Activated CD8-positive, alpha-beta memory T cell treated with anti-CD3 and anti-CD28 coated beads, Interleukin-2, amount 50 U/mL, for 1 hour (primary cell): ENCODE data around the gene RUBCNL.
"Not testable (repeated sequence)": the region's sequence is repeated elsewhere in the genome, so short reads cannot be mapped to it uniquely, and the experiment has no call there.

Source experiments
- DNase-seq: peaks from one replicate; pipeline ENCODE4 v3.0.0-alpha.2; 2020; ENCODE audit errors: extremely low read depth

RUBCNL gene

DNA sequence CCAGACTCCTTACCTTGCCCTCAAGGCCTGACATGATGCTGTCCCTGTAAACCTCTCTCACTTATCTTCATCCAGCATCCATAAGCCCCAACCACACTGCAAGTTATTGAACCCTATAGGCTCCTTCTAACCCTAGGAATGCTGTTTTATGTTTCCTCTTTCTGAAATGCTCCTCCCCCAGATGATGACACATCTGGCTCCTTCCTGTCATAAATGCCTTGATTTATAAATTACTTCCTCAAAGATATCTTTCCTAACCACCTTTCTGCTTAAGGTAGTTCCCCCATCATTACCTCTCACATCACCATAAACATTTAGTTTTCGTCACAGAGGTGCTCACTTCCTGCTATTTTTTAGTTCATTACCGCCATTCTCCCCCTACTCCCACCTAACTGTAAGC is 12.3 kb downstream of the RUBCNL start:
- no peak for DNase-seq

DNA sequence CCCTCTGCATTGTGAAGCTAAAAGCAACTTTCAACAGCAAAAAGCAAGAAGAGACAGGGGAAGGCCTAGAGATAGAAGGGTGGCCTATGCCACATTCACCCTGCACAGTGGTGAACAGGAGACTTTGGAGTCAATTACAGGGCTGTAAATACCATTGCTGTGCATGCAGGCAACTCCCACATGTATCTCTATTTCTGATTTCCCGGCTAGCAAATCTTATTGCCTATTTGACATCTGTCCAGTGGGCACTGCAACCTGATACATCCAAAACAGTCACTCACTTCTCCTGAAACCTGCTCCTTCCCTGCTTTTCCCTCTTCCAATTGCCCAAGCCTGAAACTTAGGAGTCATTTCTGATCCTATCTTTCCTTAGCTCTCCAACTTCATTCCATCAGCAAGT is 13.4 kb downstream of the RUBCNL start:
- no peak for DNase-seq

DNA sequence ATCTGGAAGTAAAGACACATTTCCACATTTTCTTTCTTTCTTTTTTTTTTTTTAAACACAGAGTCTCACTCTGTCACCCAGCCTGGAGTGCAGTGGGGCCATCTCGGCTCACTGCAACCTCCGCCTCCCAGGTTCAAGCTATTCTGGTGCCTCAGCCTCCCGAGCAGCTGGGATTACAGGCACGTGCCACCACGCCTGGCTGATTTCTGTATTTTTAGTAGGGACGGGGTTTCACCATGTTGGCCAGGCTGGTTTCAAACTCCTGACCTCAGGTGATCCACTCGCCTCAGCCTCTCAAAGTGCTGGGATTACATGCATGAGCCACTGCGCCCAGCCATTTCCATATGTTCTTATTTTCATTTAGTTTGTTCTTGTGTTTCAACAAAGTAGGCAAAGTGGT is 14.1 kb downstream of the RUBCNL start:
- DNase-seq: not testable (repeated sequence)

DNA sequence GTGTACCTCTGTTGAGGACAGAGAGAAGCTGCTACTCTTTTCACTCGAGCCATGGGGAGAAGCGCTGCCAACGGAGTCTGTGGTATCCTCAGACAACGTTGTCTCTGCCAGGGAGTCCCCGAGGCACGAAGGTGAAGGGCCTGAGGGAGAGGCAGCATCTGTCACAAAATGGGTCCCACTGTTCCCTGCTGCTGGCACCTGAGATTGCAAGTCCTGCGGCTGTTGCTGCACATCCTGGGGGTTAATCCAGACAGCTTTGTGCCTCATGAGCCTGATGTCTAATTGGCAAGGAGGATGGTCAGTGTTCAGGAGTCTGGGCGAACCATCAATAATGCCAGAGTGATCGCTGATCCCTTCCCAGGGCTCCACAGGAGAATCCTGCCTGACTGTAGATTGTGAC is 15.0 kb downstream of the RUBCNL start:
- DNase-seq: no peak

DNA sequence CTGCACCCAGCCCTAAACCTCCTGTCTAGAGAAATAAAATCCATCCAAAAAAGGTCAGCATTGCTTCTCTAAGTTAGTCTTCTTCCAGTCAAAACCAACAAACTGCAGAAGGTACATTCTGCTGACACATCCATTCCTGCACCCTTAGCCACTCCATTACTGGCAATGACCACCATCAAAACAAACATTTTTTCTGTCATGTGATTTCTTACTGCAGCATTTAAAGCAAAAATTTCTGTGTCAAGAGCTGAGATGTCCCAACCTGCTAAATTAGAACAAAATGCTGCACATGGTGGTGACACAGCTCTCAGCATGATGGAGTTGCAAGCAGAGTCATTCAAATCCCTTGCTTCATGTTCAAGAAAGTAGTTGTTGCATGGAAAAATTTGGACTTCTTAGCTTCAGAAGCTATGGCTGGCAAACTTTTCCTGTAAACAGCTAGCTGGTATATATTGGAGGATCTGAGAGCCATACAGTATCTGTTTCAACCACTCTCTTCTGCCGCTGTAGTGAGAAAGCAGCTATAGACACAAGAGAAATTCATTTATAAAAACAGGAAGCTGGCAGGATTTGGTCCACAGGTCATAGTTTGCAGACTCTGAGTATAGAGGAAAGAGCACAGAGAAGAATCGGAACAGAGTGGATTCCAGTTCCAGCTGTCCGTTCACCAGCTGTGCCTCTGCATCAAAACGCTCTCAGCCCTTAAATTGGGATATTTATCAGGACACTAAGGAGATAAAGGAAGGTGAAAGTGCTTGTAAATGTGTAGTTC is 17.4 kb downstream of the RUBCNL start:
- no peak for DNase-seq

GRCh38 chr13:46367617-46368327 is 19.3 kb downstream of the RUBCNL start:
- no peak for DNase-seq

GRCh38 chr13:46361276-46361934 is 25.6 kb downstream of the RUBCNL start:
- no peak for DNase-seq

- DNase-seq: no peak
These were observed 26.4 kb downstream of the RUBCNL start for GRCh38 chr13:46360604-46361003.

- DNase-seq: no peak
These were observed 27.3 kb downstream of the RUBCNL start for GRCh38 chr13:46359714-46360113.

GRCh38 chr13:46355901-46356590 is 31.0 kb downstream of the RUBCNL start:
- no peak for DNase-seq

DNA sequence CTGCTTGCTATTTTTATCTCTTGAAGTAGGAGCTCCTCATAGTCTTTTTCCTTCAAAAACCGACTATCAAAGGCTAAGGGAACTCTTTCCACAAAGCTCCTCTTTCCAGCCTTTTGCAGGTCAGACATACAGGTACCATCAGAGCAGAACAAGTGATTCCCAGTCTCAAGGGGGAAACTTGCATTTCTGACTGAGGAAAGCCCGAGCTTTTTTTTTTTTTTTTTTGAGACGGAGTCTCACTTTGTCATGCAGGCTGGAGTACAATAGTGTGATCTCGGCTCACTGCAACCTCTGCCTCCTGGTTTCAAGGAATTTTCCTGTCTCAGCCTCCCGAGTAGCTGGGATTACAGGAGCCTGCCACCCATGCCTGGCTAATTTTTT is 32.0 kb downstream of the RUBCNL start:
- no peak for DNase-seq

DNA sequence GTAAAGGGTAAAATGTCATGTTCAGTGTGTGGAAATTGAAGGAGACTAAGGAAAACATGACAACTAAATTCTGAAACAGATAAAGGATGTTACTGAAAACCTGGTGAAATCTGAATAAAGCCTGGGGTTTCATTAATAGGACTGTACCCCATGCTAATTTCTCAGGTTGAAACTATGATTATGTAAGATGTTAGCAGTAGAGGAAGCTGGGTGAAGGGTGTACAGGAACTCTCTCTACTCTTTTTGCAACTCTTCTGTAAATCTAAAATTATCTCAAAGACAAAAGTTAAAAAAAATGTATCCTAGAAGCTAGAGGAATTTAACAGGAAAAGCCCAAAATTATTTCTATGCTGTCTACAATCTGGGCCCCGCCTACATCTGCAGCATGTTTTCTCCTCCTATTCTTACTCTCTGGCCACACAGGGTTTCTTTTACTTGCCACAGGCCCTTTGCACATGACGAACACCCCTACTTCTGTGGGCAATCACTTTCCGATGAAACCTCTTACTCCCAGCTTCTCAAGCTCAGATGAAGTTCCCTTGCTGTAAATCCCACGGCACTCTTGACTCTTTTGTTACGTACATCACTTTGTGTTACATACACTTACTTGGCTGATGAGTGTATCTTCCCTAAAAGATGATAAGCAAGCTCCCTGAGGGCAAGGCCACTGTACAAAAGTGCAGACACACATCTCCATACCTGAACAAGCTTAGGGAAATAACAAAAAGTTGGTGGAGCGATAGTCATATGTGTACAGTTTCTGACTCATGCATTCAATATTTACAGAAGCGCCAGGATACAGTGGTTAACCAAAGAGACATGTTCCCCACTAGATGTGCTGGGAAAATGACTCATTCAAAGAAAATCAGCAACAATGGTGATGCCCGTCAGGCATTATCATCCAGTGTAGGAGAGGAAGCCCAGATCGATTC is 32.6 kb downstream of the RUBCNL start:
- DNase-seq: no peak

DNA sequence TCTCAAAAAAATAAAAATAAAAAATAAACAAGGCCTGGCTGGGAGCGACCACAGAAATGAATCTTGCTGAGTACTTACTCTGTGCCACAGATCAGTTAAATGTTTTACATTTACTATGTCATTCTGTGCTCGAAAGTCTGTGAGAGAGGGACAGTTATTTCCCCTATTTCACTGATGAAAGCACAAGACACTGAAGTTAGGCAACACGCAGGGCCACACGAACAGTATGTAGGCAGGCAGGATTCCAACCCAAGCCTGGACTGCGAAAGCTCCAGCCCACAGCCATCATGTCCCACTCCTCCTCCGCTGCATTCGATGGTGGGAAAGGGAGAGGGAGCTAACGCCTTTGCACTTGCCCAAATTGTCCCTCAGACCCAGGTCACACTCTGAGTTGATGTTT is 34.2 kb downstream of the RUBCNL start:
- DNase-seq: no peak

GRCh38 chr13:46350003-46350402 is 37.0 kb downstream of the RUBCNL start:
- no peak for DNase-seq

GRCh38 chr13:46348961-46349360 is 38.1 kb downstream of the RUBCNL start:
- DNase-seq: no peak

DNA sequence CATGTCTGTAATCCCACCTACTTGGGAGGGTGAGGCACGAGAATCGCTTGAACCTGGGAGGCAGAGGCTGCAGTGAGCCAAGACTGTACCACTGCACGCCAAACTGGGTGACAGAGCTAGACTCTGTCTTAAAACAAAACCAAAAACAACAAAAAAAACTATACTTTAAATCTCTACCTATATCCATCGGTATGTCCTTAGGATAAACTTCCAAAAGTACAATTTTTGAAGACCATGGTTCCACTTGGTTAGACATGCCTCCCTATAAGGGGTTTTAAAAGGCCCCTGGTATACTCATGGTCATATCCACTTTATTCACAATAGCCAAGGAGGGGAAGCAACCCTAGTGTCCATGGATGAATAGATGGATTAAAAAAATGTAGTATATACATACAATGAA is 39.8 kb downstream of the RUBCNL start:
- no peak for DNase-seq

DNA sequence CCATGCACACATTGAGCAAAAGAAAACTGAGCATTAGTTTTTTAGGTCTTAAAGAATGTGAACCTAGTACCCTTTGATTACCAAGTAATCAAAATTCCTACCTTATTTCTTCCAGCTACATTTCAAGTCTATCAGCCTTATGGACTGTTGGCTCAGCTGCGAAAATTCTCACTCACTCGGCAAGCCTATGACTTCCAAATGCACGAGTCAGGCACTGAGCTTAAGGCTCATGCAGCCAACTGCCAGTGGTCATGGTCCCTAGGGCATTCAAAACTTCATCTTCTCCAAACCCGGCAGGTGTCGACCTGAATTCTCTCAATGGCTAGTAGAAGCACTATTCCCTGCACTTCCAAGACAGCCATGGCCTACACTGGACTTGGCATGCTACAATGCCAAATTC is 41.2 kb downstream of the RUBCNL start:
- no peak for DNase-seq

DNA sequence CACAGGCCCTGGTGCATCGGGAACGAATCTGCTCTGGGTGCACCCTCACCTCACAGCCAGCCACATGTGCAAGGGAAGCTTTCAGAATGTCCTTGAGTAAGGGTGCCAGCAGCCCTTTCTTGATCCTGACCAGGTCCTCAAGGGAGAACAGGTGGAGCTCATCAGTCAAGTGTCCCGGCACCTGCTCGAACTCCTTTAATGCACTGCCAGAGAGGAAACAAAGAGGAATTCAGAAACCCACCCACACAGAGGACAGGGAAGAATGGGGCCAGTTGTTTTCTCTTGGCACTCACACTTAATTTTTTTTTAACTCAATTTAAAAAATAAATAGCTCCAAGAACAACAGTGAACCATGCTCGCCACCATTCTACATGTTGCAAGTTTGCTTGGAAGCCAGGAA is 41.7 kb downstream of the RUBCNL start:
- DNase-seq: no peak

DNA sequence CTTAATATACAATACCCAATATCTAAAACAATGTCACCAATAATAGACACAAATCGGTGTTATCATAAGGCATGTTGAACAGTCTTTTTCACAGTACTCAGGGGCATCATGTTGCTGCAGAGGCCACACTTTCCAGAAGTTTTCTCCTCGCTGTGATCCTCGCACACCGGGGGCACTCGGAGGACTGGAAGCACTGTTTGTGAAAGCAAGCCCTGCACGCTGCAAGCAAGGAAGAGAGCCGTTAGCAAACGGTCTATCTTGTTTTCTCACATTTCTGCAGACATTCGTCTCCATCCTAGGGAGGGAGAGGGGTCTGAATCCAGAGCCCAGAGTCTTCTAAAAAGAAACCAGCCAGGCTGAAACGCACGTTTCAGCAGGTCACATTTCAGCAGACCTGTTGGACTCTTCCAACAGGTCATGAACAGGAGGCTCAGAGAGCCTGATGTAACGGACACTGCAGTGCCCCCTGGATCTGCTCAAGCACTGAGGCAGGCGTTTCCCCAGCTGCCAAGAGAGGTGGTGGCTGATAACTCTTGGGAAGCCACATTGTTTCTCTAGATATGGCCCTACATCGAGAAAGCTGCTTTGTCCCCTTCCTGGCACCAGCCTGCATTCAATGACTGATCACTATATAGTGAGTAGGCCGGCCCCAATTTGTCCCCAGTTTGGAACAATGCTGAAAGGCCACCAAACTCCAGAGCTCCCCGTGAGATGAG is 43.6 kb downstream of the RUBCNL start:
- no peak for DNase-seq

DNA sequence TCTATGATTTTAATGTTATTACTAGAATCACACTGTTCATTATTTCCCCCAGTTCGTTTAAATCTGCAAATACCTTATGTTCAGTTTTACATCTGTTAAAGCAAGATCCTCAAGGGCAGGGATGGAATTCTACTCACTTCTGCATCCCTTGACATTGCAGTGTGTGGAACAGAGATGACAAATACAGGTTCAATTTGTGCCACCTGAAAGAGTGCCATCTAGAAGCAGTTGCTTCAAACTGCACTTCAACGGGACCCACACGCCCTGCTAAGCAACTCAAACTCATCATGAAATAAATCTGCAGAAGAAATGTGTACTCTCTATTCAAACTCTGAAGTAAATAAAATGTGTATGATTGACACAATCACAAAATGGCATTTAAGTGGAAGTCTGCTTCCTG is 44.5 kb downstream of the RUBCNL start:
- no peak for DNase-seq
